Brain microvascular endothelial cell (primary cell): ENCODE measurements around the gene NAMPT.
"Not testable (repeated sequence)": the region's sequence is repeated elsewhere in the genome, so short reads cannot be mapped to it uniquely, and the experiment has no call there.

Experiments
- DNase-seq: peaks from one replicate; pipeline ENCODE4 v3.0.0-alpha.2; 2020
- H3K27ac ChIP-seq: fragments of 250-450 bp; sonication (Bioruptor Pico); 2 replicates; pipeline ENCODE4 v1.5.1; 2020; ENCODE audit warnings: mild to moderate bottlenecking, moderate library complexity
- H3K27me3 ChIP-seq: fragments of 250-450 bp; sonication (Bioruptor Pico); replicated peaks from 2 replicates; pipeline ENCODE4 v1.5.1; 2020; ENCODE audit warnings: mild to moderate bottlenecking
- H3K36me3 ChIP-seq: fragments of 250-450 bp; sonication (Bioruptor Pico); replicated peaks from 2 replicates; pipeline ENCODE4 v1.5.1; 2020; ENCODE audit warnings: mild to moderate bottlenecking
- H3K4me3 ChIP-seq: 2 replicates; pipeline ENCODE4 v1.5.1; 2011; ENCODE audit warnings: low read depth, mild to moderate bottlenecking, control low read depth, low read length, moderate library complexity
- in situ Hi-C: cut with HindIII; loops from 2 replicates; pipeline ENCODE4 v1.10.0; 2017; ENCODE audit warnings: low sequenced_read_pairs, low pct_ligation_motif_present
- TF ChIP-seq, protein P1 (sequence below): IDR thresholded peaks from 2 replicates; pipeline ENCODE4 v1.5.1; 2011; ENCODE audit warnings: low read depth, mild to moderate bottlenecking, moderate library complexity, low read length, control low read depth, inconsistent platforms; ENCODE audit errors: missing control alignments

The NAMPT gene

DNA sequence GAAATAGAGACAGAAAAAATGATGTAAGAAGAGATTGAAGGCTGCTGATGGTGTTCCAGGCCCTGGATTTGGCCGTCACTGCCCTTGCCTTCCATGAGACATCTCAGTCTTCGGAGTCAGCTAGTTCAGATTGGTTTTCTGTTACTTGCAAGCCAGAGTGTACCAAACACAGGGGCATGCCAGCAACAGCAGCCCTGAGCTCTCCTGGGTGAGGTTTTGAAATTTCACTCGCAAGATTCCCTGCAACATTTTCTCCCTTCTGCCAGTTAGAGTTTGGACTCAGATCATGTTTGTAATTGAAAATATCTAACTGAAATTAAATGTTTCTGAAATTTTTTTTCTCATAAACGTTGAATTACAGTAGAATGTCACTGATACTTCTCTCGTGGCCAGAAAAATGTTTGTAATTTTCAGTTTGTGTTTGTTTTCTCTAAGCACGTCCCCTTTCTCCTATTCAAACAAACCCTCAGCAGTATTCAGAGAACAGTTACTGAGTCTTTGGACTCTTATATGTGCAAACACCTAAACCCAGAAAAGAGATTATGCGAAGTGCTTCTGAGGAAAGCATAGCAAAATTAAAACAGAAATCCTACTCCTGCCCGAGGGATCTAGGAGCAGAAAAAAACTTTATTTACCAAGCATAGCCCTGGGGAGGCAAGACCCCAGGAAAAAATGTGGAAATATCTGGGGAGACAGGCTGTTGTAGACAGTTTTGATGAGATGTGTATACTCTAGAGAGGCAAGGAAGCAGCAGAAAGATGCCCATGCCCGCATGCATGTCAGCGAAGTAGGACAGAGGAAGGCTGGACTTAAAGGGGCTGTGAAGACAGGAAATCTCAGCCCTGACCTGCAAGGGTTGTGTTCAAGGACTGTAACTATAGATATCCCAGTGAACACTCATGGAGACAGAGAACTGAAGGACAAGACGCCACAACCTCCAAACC, 43.0 kb upstream of the NAMPT start:
- no peak overlapping the region for H3K27ac ChIP-seq
- no peak overlapping the region for H3K4me3 ChIP-seq
- DNase-seq, result no peak
- TF ChIP-seq, protein P1, sequence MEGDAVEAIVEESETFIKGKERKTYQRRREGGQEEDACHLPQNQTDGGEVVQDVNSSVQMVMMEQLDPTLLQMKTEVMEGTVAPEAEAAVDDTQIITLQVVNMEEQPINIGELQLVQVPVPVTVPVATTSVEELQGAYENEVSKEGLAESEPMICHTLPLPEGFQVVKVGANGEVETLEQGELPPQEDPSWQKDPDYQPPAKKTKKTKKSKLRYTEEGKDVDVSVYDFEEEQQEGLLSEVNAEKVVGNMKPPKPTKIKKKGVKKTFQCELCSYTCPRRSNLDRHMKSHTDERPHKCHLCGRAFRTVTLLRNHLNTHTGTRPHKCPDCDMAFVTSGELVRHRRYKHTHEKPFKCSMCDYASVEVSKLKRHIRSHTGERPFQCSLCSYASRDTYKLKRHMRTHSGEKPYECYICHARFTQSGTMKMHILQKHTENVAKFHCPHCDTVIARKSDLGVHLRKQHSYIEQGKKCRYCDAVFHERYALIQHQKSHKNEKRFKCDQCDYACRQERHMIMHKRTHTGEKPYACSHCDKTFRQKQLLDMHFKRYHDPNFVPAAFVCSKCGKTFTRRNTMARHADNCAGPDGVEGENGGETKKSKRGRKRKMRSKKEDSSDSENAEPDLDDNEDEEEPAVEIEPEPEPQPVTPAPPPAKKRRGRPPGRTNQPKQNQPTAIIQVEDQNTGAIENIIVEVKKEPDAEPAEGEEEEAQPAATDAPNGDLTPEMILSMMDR, result no peak
- H3K36me3 ChIP-seq, result no peaks in the 10 kb centered on the region
- no peaks in the 10 kb centered on the region for H3K27me3 ChIP-seq
- in situ Hi-C loops, result no loop called here

DNA sequence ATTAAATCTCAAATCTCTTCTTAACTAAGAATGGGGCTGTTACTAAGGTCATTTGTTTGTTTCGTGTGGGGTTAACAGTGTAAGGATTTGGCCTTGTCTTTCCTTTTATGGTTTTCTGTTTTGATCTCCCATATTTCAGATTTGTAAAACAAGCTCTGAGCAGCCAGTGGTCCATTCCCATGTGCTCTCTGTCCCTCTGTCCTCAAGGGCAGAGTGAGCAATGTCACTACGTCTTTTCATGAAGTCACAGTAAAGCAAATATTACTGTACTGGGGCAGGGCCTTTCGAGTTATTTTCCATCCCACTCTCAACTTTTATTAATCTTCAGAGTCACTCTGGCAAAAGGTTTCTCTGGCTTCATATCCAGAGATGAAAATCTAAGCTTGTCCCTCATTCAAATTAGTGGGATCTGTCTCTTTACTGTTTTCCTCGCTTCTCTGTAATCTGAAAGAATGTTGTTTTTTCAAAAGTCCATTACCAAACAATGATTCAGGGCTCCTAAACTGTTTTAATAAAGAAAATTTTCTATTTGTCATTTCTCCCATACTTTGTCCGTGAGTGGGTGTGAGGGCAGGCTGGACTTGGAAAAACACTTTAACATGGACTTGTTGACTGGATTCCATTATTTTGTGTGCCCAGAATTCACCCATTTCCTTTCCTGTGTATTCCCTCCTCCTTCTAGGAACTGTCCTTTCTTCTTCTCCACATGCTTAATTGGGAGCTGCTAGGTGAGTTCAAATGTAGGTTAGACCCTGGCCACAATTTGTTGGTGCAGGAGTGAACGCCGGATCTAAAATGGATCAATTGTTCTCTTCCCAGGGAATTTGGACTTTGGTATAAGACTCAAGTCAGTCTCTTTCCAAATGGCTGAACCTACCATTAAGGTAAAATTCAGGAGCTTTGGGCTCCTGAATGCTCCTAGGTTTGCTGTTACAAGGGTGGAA, 42.1 kb upstream of the NAMPT start:
- TF ChIP-seq, protein P1, result no peak
- in situ Hi-C loops, result no loop called here
- no peak overlapping the region for H3K4me3 ChIP-seq

DNA sequence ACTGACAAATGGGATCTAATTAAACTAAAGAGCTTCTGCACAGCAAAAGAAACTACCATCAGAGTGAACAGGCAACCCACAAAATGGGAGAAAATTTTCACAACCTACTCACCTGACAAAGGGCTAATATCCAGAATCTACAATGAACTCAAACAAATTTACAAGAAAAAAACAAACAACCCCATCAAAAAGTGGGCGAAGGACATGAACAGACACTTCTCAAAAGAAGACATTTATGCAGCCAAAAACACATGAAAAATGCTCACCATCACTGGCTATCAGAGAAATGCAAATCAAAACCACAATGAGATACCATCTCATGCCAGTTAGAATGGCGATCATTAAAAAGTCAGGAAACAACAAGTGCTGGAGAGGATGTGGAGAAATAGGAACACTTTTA, 39.7 kb upstream of the NAMPT start:
- DNase-seq, H3K27me3 ChIP-seq, H3K27ac ChIP-seq, H3K4me3 ChIP-seq, in situ Hi-C loops, H3K36me3 ChIP-seq: not testable (repeated sequence)

More for the DNA sequence above, 42.1 kb upstream of the NAMPT start:
- Histone ChIP-seq H3K36me3 (no peaks in the 10 kb centered on the region), H3K27me3 (no peaks in the 10 kb centered on the region), H3K27ac (no peak overlapping the region)
- no peak for DNase-seq

DNA sequence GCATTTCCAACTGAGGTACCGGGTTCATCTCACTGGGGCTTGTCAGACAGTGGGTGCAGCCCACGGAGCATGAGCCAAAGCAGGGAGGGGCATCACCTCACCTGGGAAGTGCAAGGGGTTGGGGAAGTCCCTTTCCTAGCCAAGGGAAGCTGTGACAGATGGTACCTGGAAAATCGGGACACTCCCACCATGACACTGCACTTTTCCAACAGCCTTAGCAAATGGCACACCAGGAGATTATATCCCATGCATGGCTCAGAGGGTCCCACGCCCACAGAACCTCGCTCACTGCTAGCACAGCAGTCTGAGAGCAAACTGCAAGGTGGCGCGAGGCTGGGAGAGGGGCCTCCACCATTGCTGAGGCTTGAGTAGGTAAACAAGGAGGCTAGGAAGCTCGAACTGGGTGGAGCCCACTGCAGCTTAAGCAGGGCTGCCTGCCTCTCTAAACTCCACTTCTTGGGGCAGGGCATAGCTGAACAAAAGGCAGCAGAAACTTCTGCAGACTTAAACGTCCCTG, 35.5 kb upstream of the NAMPT start:
- H3K4me3 ChIP-seq, H3K27ac ChIP-seq, DNase-seq, in situ Hi-C loops, H3K36me3 ChIP-seq, H3K27me3 ChIP-seq: not testable (repeated sequence)

DNA sequence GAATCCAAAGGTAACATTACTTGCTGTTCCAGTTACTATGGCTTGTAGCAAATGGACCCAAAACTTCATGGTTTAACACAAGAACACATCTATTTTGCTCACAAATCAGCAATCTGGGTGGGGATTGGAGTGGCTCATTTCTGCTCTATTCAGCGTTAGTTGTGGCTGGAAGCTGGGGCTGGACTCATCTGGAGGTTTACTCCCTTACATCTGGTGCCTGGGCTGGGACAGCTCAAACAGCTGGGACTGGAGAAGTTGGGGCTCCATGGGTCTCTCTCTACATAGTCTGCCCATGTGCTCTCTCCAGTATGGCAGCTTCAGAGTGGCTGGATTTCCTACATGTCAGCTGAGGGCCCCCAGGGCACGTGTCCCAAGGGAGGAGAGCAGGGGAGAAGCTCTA, 33.7 kb upstream of the NAMPT start:
- no peak overlapping the region for H3K4me3 ChIP-seq
- H3K27ac ChIP-seq, result no peak overlapping the region
- in situ Hi-C loops, result no loop called here
- no peak for DNase-seq
- no peaks in the 10 kb centered on the region for H3K27me3 ChIP-seq
- TF ChIP-seq, protein P1, result no peak
- no peaks in the 10 kb centered on the region for H3K36me3 ChIP-seq

DNA sequence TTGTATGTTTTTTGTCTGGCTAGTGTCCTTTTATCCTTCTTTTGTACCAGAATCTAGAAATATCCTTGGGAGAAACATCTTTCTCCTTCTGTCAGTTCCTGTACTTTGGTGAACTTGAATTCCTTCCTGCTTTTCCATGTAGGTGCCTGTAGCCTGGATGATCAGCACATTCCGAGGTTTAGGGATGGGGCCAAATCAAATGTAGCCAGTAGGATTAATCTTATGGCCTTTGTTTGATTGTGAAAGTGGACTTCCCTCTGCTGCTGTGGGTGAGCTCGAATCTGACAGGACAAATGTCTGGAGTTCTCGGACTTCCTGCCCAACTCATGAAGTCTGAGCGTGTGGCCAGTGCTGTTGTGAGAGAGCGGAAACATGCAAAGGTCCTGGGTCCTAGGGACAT, 33.2 kb upstream of the NAMPT start:
- Histone ChIP-seq H3K27me3 (no peaks in the 10 kb centered on the region), H3K4me3 (no peak overlapping the region), H3K36me3 (no peaks in the 10 kb centered on the region), H3K27ac (no peak overlapping the region)
- in situ Hi-C loops, result no loop called here
- DNase-seq, result no peak
- TF ChIP-seq, protein P1, result no peak
